ENCODE results near the gene FGD4.

FGD4 gene

GRCh38 chr12:32407795-32408194 lies 8.4 kb downstream of the FGD4 start:
- DNase-seq = no peak

GRCh38 chr12:32413412-32413811 lies 14.1 kb downstream of the FGD4 start:
- no peak for DNase-seq

GRCh38 chr12:32418221-32418620 lies 18.9 kb downstream of the FGD4 start:
- no peak for DNase-seq

GRCh38 chr12:32418903-32419519 lies 19.7 kb downstream of the FGD4 start:
- DNase-seq = no peak

- DNase-seq = no peak
Measured at GRCh38 chr12:32419520-32419960, 20.2 kb downstream of the FGD4 start.

GRCh38 chr12:32420356-32420755 lies 21.0 kb downstream of the FGD4 start:
- no peak for DNase-seq

GRCh38 chr12:32423559-32423958 lies 24.2 kb downstream of the FGD4 start:
- no peak for DNase-seq

GRCh38 chr12:32431025-32431424 lies 31.7 kb downstream of the FGD4 start:
- DNase-seq = no peak

- no peak for DNase-seq
Measured at GRCh38 chr12:32435921-32436705, 36.8 kb downstream of the FGD4 start.

- DNase-seq = no peak
Measured at GRCh38 chr12:32437095-32437515, 37.7 kb downstream of the FGD4 start.

GRCh38 chr12:32440120-32440865 lies 40.9 kb downstream of the FGD4 start:
- no peak for DNase-seq

- no peak for DNase-seq
Measured at GRCh38 chr12:32443491-32443890, 44.1 kb downstream of the FGD4 start.

- no peak for DNase-seq
Measured at GRCh38 chr12:32444895-32445294, 45.5 kb downstream of the FGD4 start.

GRCh38 chr12:32445356-32445755 lies 46.0 kb downstream of the FGD4 start:
- no peak for DNase-seq

- DNase-seq = no peak
Measured at GRCh38 chr12:32446316-32447119, 47.2 kb downstream of the FGD4 start.

- no peak for DNase-seq
Measured at GRCh38 chr12:32448586-32448985, 49.2 kb downstream of the FGD4 start.

- no peak for DNase-seq
Measured at GRCh38 chr12:32450363-32450762, 51.0 kb downstream of the FGD4 start.

- DNase-seq = no peak
Measured at GRCh38 chr12:32450768-32451167, 51.4 kb downstream of the FGD4 start.

GRCh38 chr12:32451816-32452215 lies 52.5 kb downstream of the FGD4 start:
- no peak for DNase-seq

- DNase-seq = no peak
Measured at GRCh38 chr12:32454075-32454474, 54.7 kb downstream of the FGD4 start.

- DNase-seq = no peak
Measured at GRCh38 chr12:32454866-32455265, 55.5 kb downstream of the FGD4 start.

- DNase-seq = no peak
Measured at GRCh38 chr12:32455607-32456071, 56.3 kb downstream of the FGD4 start.
